Measurements from ENCODE around the gene MTHFR. TPM values are rescaled to one million over a fixed set of nuclear protein-coding genes. Genes with fewer than 3 reads are reported as not detected.

Gene MTHFR
- total RNA-seq, 1 experiment from 2014 or later = 6.3 TPM

- no peaks in the 10 kb centered on the region for H3K4me1 ChIP-seq (replicated peaks)
- H3K27ac ChIP-seq = no peak overlapping the region
- H3K4me3 ChIP-seq = no peak overlapping the region
- 0 out of 2 replicates have a peak, but pooled peaks cover 6% of the 10 kb centered on the region for H3K27me3 ChIP-seq (replicated peaks)
- no peaks in the 10 kb centered on the region for H3K9me3 ChIP-seq (replicated peaks)
- H3K36me3 ChIP-seq = no peaks in the 10 kb centered on the region
- no peak for DNase-seq (ENCODE audit: low read depth in 1 of 2, low spot score in 2 of 2)
These were observed 28.0 kb downstream of the MTHFR start for GRCh38 chr1:11777658-11778322.

GRCh38 chr1:11774753-11775152 lies 31.0 kb downstream of the MTHFR start:
- H3K4me3 ChIP-seq = no peak overlapping the region
- no peaks in the 10 kb centered on the region for H3K36me3 ChIP-seq
- H3K9me3 ChIP-seq (replicated peaks) = no peaks in the 10 kb centered on the region
- no peak overlapping the region for H3K27ac ChIP-seq
- no peak for DNase-seq (ENCODE audit: low read depth in 1 of 2, low spot score in 2 of 2)
- H3K4me1 ChIP-seq (replicated peaks) = no peaks in the 10 kb centered on the region
- peaks cover 15% of the 10 kb centered on the region; the same call in 1 of the 2 replicates for H3K27me3 ChIP-seq (replicated peaks)

- Histone ChIP-seq H3K9me3 (replicated peaks) (no peaks in the 10 kb centered on the region), H3K4me1 (replicated peaks) (no peaks in the 10 kb centered on the region), H3K36me3 (no peaks in the 10 kb centered on the region), H3K27me3 (replicated peaks) (peaks cover 21% of the 10 kb centered on the region), H3K4me3 (no peak overlapping the region), H3K27ac (no peak overlapping the region)
- DNase-seq (ENCODE audit: low read depth in 1 of 2, low spot score in 2 of 2) = no peak
These were observed 33.3 kb downstream of the MTHFR start for GRCh38 chr1:11772458-11772857.

- Histone ChIP-seq H3K27me3 (replicated peaks) (peaks cover 21% of the 10 kb centered on the region), H3K9me3 (replicated peaks) (no peaks in the 10 kb centered on the region), H3K4me1 (replicated peaks) (no peaks in the 10 kb centered on the region), H3K36me3 (no peaks in the 10 kb centered on the region), H3K4me3 (no peak overlapping the region), H3K27ac (no peak overlapping the region)
- no peak for DNase-seq (ENCODE audit: low read depth in 1 of 2, low spot score in 2 of 2)
These were observed 34.2 kb downstream of the MTHFR start for GRCh38 chr1:11771481-11772043.

GRCh38 chr1:11770011-11770410 lies 35.8 kb downstream of the MTHFR start:
- no peak overlapping the region for H3K27ac ChIP-seq
- H3K27me3 ChIP-seq (replicated peaks) = peaks cover 21% of the 10 kb centered on the region
- no peak overlapping the region for H3K4me3 ChIP-seq
- no peaks in the 10 kb centered on the region for H3K4me1 ChIP-seq (replicated peaks)
- no peak for DNase-seq (ENCODE audit: low read depth in 1 of 2, low spot score in 2 of 2)
- H3K36me3 ChIP-seq = no peaks in the 10 kb centered on the region
- no peaks in the 10 kb centered on the region for H3K9me3 ChIP-seq (replicated peaks)

GRCh38 chr1:11769274-11769673 lies 36.5 kb downstream of the MTHFR start:
- Histone ChIP-seq H3K27me3 (replicated peaks) (peaks cover 20% of the 10 kb centered on the region), H3K9me3 (replicated peaks) (no peaks in the 10 kb centered on the region), H3K36me3 (no peaks in the 10 kb centered on the region), H3K4me1 (replicated peaks) (no peaks in the 10 kb centered on the region), H3K4me3 (no peak overlapping the region), H3K27ac (no peak overlapping the region)
- DNase-seq (ENCODE audit: low read depth in 1 of 2, low spot score in 2 of 2) = no peak

GRCh38 chr1:11768821-11769220 lies 36.9 kb downstream of the MTHFR start:
- H3K9me3 ChIP-seq (replicated peaks) = no peaks in the 10 kb centered on the region
- H3K27ac ChIP-seq = no peak overlapping the region
- H3K4me3 ChIP-seq = no peak overlapping the region
- H3K36me3 ChIP-seq = no peaks in the 10 kb centered on the region
- H3K4me1 ChIP-seq (replicated peaks) = no peaks in the 10 kb centered on the region
- peaks cover 17% of the 10 kb centered on the region for H3K27me3 ChIP-seq (replicated peaks)
- DNase-seq (ENCODE audit: low read depth in 1 of 2, low spot score in 2 of 2) = no peak

- no peak for DNase-seq (ENCODE audit: low read depth in 1 of 2, low spot score in 2 of 2)
- Histone ChIP-seq H3K27ac (no peak overlapping the region), H3K36me3 (no peaks in the 10 kb centered on the region), H3K27me3 (replicated peaks) (peaks cover 15% of the 10 kb centered on the region), H3K4me1 (replicated peaks) (no peaks in the 10 kb centered on the region), H3K9me3 (replicated peaks) (no peaks in the 10 kb centered on the region), H3K4me3 (no peak overlapping the region)
These were observed 37.7 kb downstream of the MTHFR start for GRCh38 chr1:11767922-11768704.

GRCh38 chr1:11766429-11766776 lies 39.4 kb downstream of the MTHFR start:
- Histone ChIP-seq H3K4me1 (replicated peaks) (no peaks in the 10 kb centered on the region), H3K27me3 (replicated peaks) (peaks cover 22% of the 10 kb centered on the region), H3K9me3 (replicated peaks) (no peaks in the 10 kb centered on the region), H3K27ac (no peak overlapping the region), H3K4me3 (no peak overlapping the region), H3K36me3 (no peaks in the 10 kb centered on the region)
- DNase-seq (ENCODE audit: low read depth in 1 of 2, low spot score in 2 of 2) = no peak

GRCh38 chr1:11765661-11766428 lies 39.9 kb downstream of the MTHFR start:
- Histone ChIP-seq H3K4me1 (replicated peaks) (no peaks in the 10 kb centered on the region), H3K27me3 (replicated peaks) (peaks cover 19% of the 10 kb centered on the region), H3K36me3 (no peaks in the 10 kb centered on the region), H3K27ac (no peak overlapping the region), H3K9me3 (replicated peaks) (no peaks in the 10 kb centered on the region), H3K4me3 (no peak overlapping the region)
- DNase-seq (ENCODE audit: low read depth in 1 of 2, low spot score in 2 of 2) = no peak

GRCh38 chr1:11764519-11764918 lies 41.2 kb downstream of the MTHFR start:
- no peak for DNase-seq (ENCODE audit: low read depth in 1 of 2, low spot score in 2 of 2)
- Histone ChIP-seq H3K27me3 (replicated peaks) (peaks cover 13% of the 10 kb centered on the region), H3K9me3 (replicated peaks) (no peaks in the 10 kb centered on the region; the same call in 1 of the 2 replicates), H3K4me3 (no peak overlapping the region), H3K4me1 (replicated peaks) (no peaks in the 10 kb centered on the region), H3K36me3 (no peaks in the 10 kb centered on the region), H3K27ac (no peak overlapping the region)

- no peak overlapping the region for H3K4me3 ChIP-seq
- DNase-seq (ENCODE audit: low read depth in 1 of 2, low spot score in 2 of 2) = no peak
- H3K9me3 ChIP-seq (replicated peaks) = no peaks in the 10 kb centered on the region; the same call in 1 of the 2 replicates
- H3K36me3 ChIP-seq = no peaks in the 10 kb centered on the region
- peaks cover 13% of the 10 kb centered on the region for H3K27me3 ChIP-seq (replicated peaks)
- no peaks in the 10 kb centered on the region for H3K4me1 ChIP-seq (replicated peaks)
- H3K27ac ChIP-seq = no peak overlapping the region
These were observed 41.6 kb downstream of the MTHFR start for GRCh38 chr1:11764115-11764514.

- Histone ChIP-seq H3K27me3 (replicated peaks) (peaks cover 16% of the 10 kb centered on the region), H3K27ac (no peak within 1 kb of the TSS), H3K4me1 (replicated peaks) (no peaks in the 10 kb centered on the region)
These were observed 43.8 kb downstream of the MTHFR start, which contains the start of gene C1orf167 for GRCh38 chr1:11761988-11762406. Gene C1orf167 (plus strand): TSS chr1:11762193. CDS start chr1:11764401, 2,208 bp downstream.

More at GRCh38 chr1:11761988-11762406, 43.8 kb downstream of the MTHFR start, which contains the start of gene C1orf167:
- DNase-seq (ENCODE audit: low read depth in 1 of 2, low spot score in 2 of 2) = no peak
- H3K9me3 ChIP-seq (replicated peaks) = peaks cover 4% of the 10 kb centered on the region
- no peaks in the 10 kb centered on the region for H3K36me3 ChIP-seq
- H3K4me3 ChIP-seq = no peak within 1 kb of the TSS
